Heart right ventricle (tissue), 16 donors: ENCODE results near the gene TFB1M. TPM values are rescaled to one million over a fixed set of nuclear protein-coding genes. Genes with fewer than 3 reads are reported as not detected.

Experiments
- ATAC-seq, 8 donors: fragments of 200-7000 bp; cut with Tn5 transposase; one replicate each; pipeline ENCODE4 v1.9.1; 2020; ENCODE audit warnings: mild to moderate bottlenecking in 8 of 8, moderate library complexity in 8 of 8, moderate number of reproducible peaks in 1 of 8
- DNase-seq, 2 donors: peaks; one replicate each; pipeline ENCODE4 v3.0.0-alpha.2; 2020
- H3K27ac ChIP-seq, 10 donors: fragments of 200-600 bp; sonication (generic) in 2 of 10; one replicate each; pipeline versions ENCODE4 v1.5.0 to v1.8.0; 2020 to 2022; ENCODE audit warnings: mild to moderate bottlenecking in 3 of 10
- H3K27me3 ChIP-seq, 7 donors: fragments of 200-600 bp; one replicate each; pipeline ENCODE4 v1.8.0; 2021 to 2022; ENCODE audit warnings: mild to moderate bottlenecking in 2 of 7
- H3K36me3 ChIP-seq, 9 donors: fragments of 200-600 bp; sonication (generic) in 1 of 9; one replicate each; pipeline versions ENCODE4 v1.5.0 to v1.8.0; 2020 to 2022; ENCODE audit warnings: mild to moderate bottlenecking in 2 of 9
- H3K4me1 ChIP-seq, 9 donors: fragments of 200-600 bp; sonication (generic) in 1 of 9; one replicate each; pipeline versions ENCODE4 v1.5.0 to v1.8.0; 2020 to 2022; ENCODE audit warnings: mild to moderate bottlenecking in 4 of 9
- H3K4me3 ChIP-seq, 10 donors: fragments of 200-600 bp; sonication (generic) in 2 of 10; one replicate each; pipeline versions ENCODE4 v1.5.0 to v1.8.0; 2020 to 2022; ENCODE audit warnings: mild to moderate bottlenecking in 7 of 10, moderate library complexity in 2 of 10
- H3K9me3 ChIP-seq, 11 donors: fragments of 200-600 bp in 10 of 11; sonication (generic) in 2 of 11; one replicate each; pipeline versions ENCODE4 v1.5.0 to v1.8.0; 2013 to 2022; ENCODE audit warnings: mild to moderate bottlenecking in 2 of 11, control low read depth in 1 of 11, moderate library complexity in 1 of 11
- WGBS, 2 donors: extraction: QIAGEN DNeasy Blood & Tissue Kit; methylation state at CpG; one replicate each; pipeline ENCODE4 v1.1.7; 2013; ENCODE audit warnings: inconsistent platforms in 1 of 2; 5-methylcytosine and 5-hydroxymethylcytosine counted together
- intact Hi-C, 10 donors: fragments of 100-400 bp; cut with DNase I; formaldehyde crosslinking; loops; one replicate each; pipeline versions ENCODE4 v1.11.1 to v1.14.2; 2022
- polyA plus RNA-seq, 2 donors: library from polyadenylated mRNA; stranded (reverse); fragments of 200-250 nt; gene quantifications; one replicate each; pipeline ENCODE4 v1.2.3, GENCODE V29; 2013
- total RNA-seq, 10 donors: library from RNA; stranded (reverse); fragmentation: NEBNext Ultra II Directional in 3 of 10; extraction: Animal tissue kit (Norgen Biotek cat#: 25700) in 3 of 10; gene quantifications; one replicate each; pipeline versions ENCODE4 v1.2.1 to v1.2.4, GENCODE V29; 2021 to 2023
- TF ChIP-seq, protein P1 (sequence below), 9 donors: fragments of 200-600 bp; sonication (generic) in 2 of 9; IDR thresholded peaks; one replicate each; pipeline versions ENCODE4 v1.5.0 to v1.8.0; 2021 to 2022; ENCODE audit warnings: antibody characterized with exemption in 9 of 9, mild to moderate bottlenecking in 5 of 9, moderate library complexity in 1 of 9
- donor health status: Arrhythmogenic right ventricular cardiomyopathy.
- donor health status: ischemic (EF 13 %, LVEDD 7.1; RV severe dilation, severe dysfunction).
- donor health status: healthy with polysubstance abuse.
- donor health status: DM: no; HTN: yes; CAD: no.
- donor health status: DM: no; HTN: no; CAD: no.
- donor health status: ischemic (EF 25% LVEDD 6.9; RV normal size, moderate dysfunction).
- donor health status: ischemic (EF 25% LVEDD 5.7; RV mildly dilated, moderate dysfunction).
- donor health status: healthy.
- donor health status: DM: yes; HTN: yes; CAD: no.
- donor health status: Ischemic cardiomyopathy.
- donor health status: ischemic (EF 35%, LVEDD 5.7; RV mildly dilated, moderate dysfunction).
- donor health status: nonischemic (EF 11% LVEDD 7.7; RV severe dilation, severe dysfunction).
- donor health status: DM: yes; HTN: yes; CAD: no.
- donor health status: PGD.
- donor health status: ischemic (EF 29% LVEDD 5.4; RV normal size, mild dysfunction).
- donor health status: nonischemic (EF 23%, LVEDD 6.1; RV moderate dilation, normal function).

The TFB1M gene
- total and polyA plus RNA-seq, 12 donors: 9.7 to 23.1 (median 17.9) TPM

DNA sequence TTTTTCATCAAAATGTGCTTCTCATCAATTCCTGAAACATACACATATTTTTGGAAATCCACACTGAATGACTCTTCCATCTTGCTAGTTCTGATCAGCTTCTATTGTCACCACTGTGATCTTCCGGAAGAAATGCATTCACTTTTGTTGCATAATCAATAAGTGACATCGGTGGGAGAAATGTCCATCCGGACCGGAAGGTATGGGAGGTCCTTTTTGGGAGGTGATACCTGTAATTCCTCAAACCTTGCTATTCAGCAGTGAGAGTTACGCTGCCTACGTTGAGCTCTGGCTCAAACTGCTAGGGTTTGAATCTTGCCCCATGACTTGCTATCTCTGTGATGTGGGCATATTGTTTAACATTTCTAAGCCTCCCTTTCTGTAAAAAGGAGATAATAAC, 16.6 kb upstream of the TFB1M start:
- Histone ChIP-seq H3K36me3 (no peaks in the 10 kb centered on the region), H3K4me1 (no peaks in the 10 kb centered on the region), H3K4me3 (no peak overlapping the region), H3K9me3 (peaks cover 0 to 10% (median 0%) of the 10 kb centered on the region in 11 donors), H3K27ac (no peak overlapping the region), H3K27me3 (no peaks in the 10 kb centered on the region)
- DNase-seq (no peak), ATAC-seq (no peak)
- intact Hi-C loops: loop anchor here in 2 of 10 donors (5.0 to 10.0 kb wide), 2 partner anchors 196 to 204 kb away; no protein-coding TSS in a partner anchor
- WGBS, 2 donors: 90 to 94% methylated on average over 6 of the region's 6 CpGs
- TF ChIP-seq, protein P1, sequence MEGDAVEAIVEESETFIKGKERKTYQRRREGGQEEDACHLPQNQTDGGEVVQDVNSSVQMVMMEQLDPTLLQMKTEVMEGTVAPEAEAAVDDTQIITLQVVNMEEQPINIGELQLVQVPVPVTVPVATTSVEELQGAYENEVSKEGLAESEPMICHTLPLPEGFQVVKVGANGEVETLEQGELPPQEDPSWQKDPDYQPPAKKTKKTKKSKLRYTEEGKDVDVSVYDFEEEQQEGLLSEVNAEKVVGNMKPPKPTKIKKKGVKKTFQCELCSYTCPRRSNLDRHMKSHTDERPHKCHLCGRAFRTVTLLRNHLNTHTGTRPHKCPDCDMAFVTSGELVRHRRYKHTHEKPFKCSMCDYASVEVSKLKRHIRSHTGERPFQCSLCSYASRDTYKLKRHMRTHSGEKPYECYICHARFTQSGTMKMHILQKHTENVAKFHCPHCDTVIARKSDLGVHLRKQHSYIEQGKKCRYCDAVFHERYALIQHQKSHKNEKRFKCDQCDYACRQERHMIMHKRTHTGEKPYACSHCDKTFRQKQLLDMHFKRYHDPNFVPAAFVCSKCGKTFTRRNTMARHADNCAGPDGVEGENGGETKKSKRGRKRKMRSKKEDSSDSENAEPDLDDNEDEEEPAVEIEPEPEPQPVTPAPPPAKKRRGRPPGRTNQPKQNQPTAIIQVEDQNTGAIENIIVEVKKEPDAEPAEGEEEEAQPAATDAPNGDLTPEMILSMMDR (IDR thresholded peaks at IDR 0.05): no peak

DNA sequence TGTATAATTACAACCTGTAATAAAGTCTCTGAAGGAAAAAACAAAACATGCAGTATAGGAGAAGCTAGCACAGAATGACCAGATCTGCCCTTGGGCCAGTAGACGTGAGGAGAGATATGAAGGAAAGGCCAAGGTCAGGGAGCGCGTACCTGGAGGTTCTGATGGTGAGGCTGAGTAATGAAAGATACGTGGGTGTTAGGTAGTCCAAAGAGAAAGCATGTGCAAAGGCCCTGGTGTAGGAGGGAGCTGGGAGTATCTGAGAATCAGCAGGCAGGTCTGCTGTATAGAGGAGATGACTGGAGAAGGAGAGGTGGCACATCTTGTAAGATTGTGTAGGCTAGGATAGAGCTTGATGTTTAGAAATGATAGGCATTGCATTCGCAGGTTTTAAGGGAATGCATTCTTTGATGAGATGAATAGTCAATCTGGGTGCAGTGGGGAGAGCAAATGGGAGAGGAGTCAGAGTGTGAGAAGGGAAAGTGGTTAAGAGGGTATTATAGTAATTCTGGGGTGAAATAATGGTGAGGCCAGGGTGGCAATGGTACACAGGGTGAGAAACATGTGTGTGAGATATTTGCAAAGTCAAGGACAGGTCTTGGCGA, 15.9 kb upstream of the TFB1M start:
- H3K27me3 ChIP-seq: no peaks in the 10 kb centered on the region
- ATAC-seq: no peak
- intact Hi-C loops: loop anchor here in 2 of 10 donors (5.0 to 10.0 kb wide), 2 partner anchors 197 to 205 kb away; no protein-coding TSS in a partner anchor

DNA sequence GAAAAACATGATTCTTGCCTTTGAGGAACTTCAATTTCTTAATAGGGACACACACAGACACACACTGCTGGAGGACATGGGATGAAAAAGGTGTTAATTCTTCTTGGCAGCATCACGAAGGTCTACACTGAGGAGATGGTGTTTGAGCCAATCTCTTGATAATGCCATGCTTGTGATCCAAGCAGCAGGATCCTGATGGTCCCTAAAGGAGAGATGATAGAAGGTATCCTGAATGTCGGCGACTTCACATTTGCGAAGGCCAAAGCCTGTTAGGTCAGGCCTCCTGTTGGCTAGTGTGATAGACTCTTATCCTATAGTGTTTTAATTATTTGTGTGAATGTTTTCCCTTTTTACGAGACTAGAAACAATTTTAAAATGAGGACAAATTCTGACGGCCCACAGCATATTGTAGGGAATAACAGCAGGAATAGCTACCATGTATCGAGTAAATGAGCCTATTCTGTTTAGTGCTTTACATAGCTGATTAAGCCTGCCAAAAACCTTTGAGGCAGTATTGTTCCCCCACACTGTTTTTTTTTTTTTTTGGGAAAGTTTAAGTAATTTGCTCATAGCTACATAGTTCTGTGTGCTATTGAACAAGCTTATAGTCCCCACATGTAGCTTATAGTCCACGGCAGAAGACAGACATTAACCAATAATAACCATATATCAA, 15.3 kb upstream of the TFB1M start:
- 91 to 92% methylated on average over 8 of the region's 8 CpGs for WGBS, 2 donors

More for the DNA sequence above, 15.9 kb upstream of the TFB1M start:
- H3K4me1 ChIP-seq: no peaks in the 10 kb centered on the region
- TF ChIP-seq, protein P1 (IDR thresholded peaks at IDR 0.05): no peak
- no peak overlapping the region for H3K4me3 ChIP-seq
- H3K9me3 ChIP-seq: peaks cover 0 to 4% (median 0%) of the 10 kb centered on the region in 11 donors
- no peak overlapping the region for H3K27ac ChIP-seq
- WGBS, 2 donors: 96 to 97% methylated on average over 6 of the region's 6 CpGs
- DNase-seq: no peak
- no peaks in the 10 kb centered on the region for H3K36me3 ChIP-seq

More for the DNA sequence above, 15.3 kb upstream of the TFB1M start:
- no peaks in the 10 kb centered on the region for H3K4me1 ChIP-seq
- intact Hi-C loops: loop anchor here in 8 of 10 donors (2.0 to 10.0 kb wide), 5 partner anchors 198 to 1945 kb away; no protein-coding TSS in a partner anchor
- no peak overlapping the region for H3K4me3 ChIP-seq
- no peak overlapping the region for H3K27ac ChIP-seq
- H3K9me3 ChIP-seq: no peaks in the 10 kb centered on the region
- TF ChIP-seq, protein P1 (IDR thresholded peaks at IDR 0.05): no peak
- H3K36me3 ChIP-seq: no peaks in the 10 kb centered on the region
- DNase-seq: no peak
- ATAC-seq: no peak
- H3K27me3 ChIP-seq: no peaks in the 10 kb centered on the region
